Measurements from ENCODE around the gene RXRB.
"Not testable (repeated sequence)": the region's sequence is repeated elsewhere in the genome, so short reads cannot be mapped to it uniquely, and the experiment has no call there.

RXRB gene

GRCh38 chr6:33236852-33237251, 36.4 kb upstream of the RXRB start:
- H4K20me1 ChIP-seq (ENCODE audit: insufficient read depth, low read length, poor library complexity, severe bottlenecking): no peaks in the 10 kb centered on the region
- no peaks in the 10 kb centered on the region for H3K27me3 ChIP-seq (ENCODE audit: insufficient read depth, low read length, poor library complexity, severe bottlenecking)

DNA sequence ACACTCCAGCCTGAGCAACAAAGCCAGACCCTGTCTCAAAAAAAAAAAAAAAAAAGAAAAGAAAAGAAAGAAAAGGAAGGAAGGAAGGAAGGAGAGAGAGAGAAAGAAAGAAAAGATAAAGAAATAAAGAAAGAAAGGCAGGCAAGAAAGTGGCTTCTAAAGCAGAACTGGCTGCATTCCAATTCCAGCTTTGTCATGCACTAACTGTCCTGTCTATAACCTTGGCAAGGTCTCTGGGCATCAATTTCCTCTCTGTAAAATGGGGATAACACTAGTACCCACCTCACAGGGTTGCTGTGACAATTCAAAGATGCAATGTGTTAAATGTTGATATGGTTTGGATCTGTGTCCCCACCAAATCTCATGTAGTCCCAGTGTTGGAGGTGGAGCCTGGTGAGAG, 35.9 kb upstream of the RXRB start:
- Histone ChIP-seq H3K79me2 (ENCODE audit: insufficient read depth, low read length) (no peaks in the 10 kb centered on the region), H3K27me3 (ENCODE audit: insufficient read depth, low read length, poor library complexity, severe bottlenecking) (no peaks in the 10 kb centered on the region), H2AFZ (ENCODE audit: low read length) (no peak overlapping the region), H3K4me2 (ENCODE audit: low read depth, low read length, poor library complexity, severe bottlenecking) (no peak overlapping the region), H3F3A (ENCODE audit: low read depth) (no peaks in the 10 kb centered on the region), H4K20me1 (ENCODE audit: insufficient read depth, low read length, poor library complexity, severe bottlenecking) (no peaks in the 10 kb centered on the region), H3K9me3 (ENCODE audit: insufficient read depth, low read depth, low read length) (no peaks in the 10 kb centered on the region), H3K36me3 (ENCODE audit: insufficient read depth, low read length) (no peaks in the 10 kb centered on the region), H3K4me3 (ENCODE audit: low read length, poor library complexity, severe bottlenecking) (no peak overlapping the region), H3K4me1 (ENCODE audit: insufficient read depth, low read length, poor library complexity, severe bottlenecking) (peaks cover 4% of the 10 kb centered on the region), H3K9me2 (replicated peaks; ENCODE audit: low read depth, low read length) (no peaks in the 10 kb centered on the region), H3K9ac (ENCODE audit: low read depth, low read length, poor library complexity, severe bottlenecking) (no peak overlapping the region)
- TF ChIP-seq EZH2phosphoT487 (IDR thresholded peaks at IDR 0.05; ENCODE audit: borderline replicate concordance) (no peak), CTCF (conservative IDR thresholded peaks at IDR 0.05; ENCODE audit: low read length) (no peak)

More at GRCh38 chr6:33236852-33237251, 36.4 kb upstream of the RXRB start:
- peaks cover 4% of the 10 kb centered on the region for H3K4me1 ChIP-seq (ENCODE audit: insufficient read depth, low read length, poor library complexity, severe bottlenecking)
- H3K4me2 ChIP-seq (ENCODE audit: low read depth, low read length, poor library complexity, severe bottlenecking): no peak overlapping the region
- H3K9me2 ChIP-seq (replicated peaks; ENCODE audit: low read depth, low read length): no peaks in the 10 kb centered on the region
- H3K4me3 ChIP-seq (ENCODE audit: low read length, poor library complexity, severe bottlenecking): no peak overlapping the region
- TF ChIP-seq EZH2phosphoT487 (IDR thresholded peaks at IDR 0.05; ENCODE audit: borderline replicate concordance): no peak
- no peak for TF ChIP-seq CTCF (conservative IDR thresholded peaks at IDR 0.05; ENCODE audit: low read length)
- no peaks in the 10 kb centered on the region for H3K9me3 ChIP-seq (ENCODE audit: insufficient read depth, low read depth, low read length)
- no peaks in the 10 kb centered on the region for H3K79me2 ChIP-seq (ENCODE audit: insufficient read depth, low read length)
- H3K36me3 ChIP-seq (ENCODE audit: insufficient read depth, low read length): no peaks in the 10 kb centered on the region
- no peak overlapping the region for H3K9ac ChIP-seq (ENCODE audit: low read depth, low read length, poor library complexity, severe bottlenecking)
- no peak overlapping the region for H2AFZ ChIP-seq (ENCODE audit: low read length)
- H3F3A ChIP-seq (ENCODE audit: low read depth): no peaks in the 10 kb centered on the region

DNA sequence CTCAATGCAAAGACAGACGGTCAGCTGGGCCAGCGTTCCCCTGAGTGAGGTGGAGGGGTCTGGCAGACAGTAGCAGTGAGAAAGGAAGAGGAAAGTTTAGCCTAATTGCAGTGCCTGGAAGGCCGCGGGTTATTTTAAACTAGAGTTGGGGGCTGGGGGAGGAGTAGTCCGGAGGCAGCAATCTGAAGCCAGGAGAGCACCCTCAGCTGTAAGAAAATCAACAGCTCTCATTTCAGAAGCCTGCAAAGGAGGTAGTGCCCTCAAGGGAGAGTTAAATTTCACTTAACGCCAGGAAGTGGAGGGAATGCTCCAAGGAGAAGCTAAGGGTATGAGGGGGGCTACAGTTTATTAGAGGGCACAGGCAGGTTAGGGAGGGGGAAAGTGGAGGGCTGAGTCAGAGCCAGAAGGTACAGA, 34.8 kb upstream of the RXRB start:
- H3F3A ChIP-seq (ENCODE audit: low read depth): no peaks in the 10 kb centered on the region
- 0 out of 2 replicates have a peak overlapping the region, but pooled peaks have one; percentile 2 for H2AFZ ChIP-seq (ENCODE audit: low read length)
- H3K9me2 ChIP-seq (replicated peaks; ENCODE audit: low read depth, low read length): no peaks in the 10 kb centered on the region
- no peaks in the 10 kb centered on the region for H3K27me3 ChIP-seq (ENCODE audit: insufficient read depth, low read length, poor library complexity, severe bottlenecking)
- no peaks in the 10 kb centered on the region for H3K79me2 ChIP-seq (ENCODE audit: insufficient read depth, low read length)
- TF ChIP-seq EZH2phosphoT487 (IDR thresholded peaks at IDR 0.05; ENCODE audit: borderline replicate concordance): no peak
- TF ChIP-seq CTCF (conservative IDR thresholded peaks at IDR 0.05; ENCODE audit: low read length): no peak
- no peak overlapping the region for H3K4me2 ChIP-seq (ENCODE audit: low read depth, low read length, poor library complexity, severe bottlenecking)
- H4K20me1 ChIP-seq (ENCODE audit: insufficient read depth, low read length, poor library complexity, severe bottlenecking): no peaks in the 10 kb centered on the region
- H3K9me3 ChIP-seq (ENCODE audit: insufficient read depth, low read depth, low read length): no peaks in the 10 kb centered on the region
- no peak overlapping the region for H3K9ac ChIP-seq (ENCODE audit: low read depth, low read length, poor library complexity, severe bottlenecking)
- no peak overlapping the region for H3K4me3 ChIP-seq (ENCODE audit: low read length, poor library complexity, severe bottlenecking)
- no peaks in the 10 kb centered on the region for H3K36me3 ChIP-seq (ENCODE audit: insufficient read depth, low read length)
- H3K4me1 ChIP-seq (ENCODE audit: insufficient read depth, low read length, poor library complexity, severe bottlenecking): peaks cover 4% of the 10 kb centered on the region

- not testable (repeated sequence) for H3K27me3 ChIP-seq (ENCODE audit: insufficient read depth, low read length, poor library complexity, severe bottlenecking); H3K4me2 ChIP-seq (ENCODE audit: low read depth, low read length, poor library complexity, severe bottlenecking); H3K79me2 ChIP-seq (ENCODE audit: insufficient read depth, low read length); H3K9ac ChIP-seq (ENCODE audit: low read depth, low read length, poor library complexity, severe bottlenecking); H3K4me1 ChIP-seq (ENCODE audit: insufficient read depth, low read length, poor library complexity, severe bottlenecking); H4K20me1 ChIP-seq (ENCODE audit: insufficient read depth, low read length, poor library complexity, severe bottlenecking); H3K9me3 ChIP-seq (ENCODE audit: insufficient read depth, low read depth, low read length); H3F3A ChIP-seq (ENCODE audit: low read depth); H3K9me2 ChIP-seq (replicated peaks; ENCODE audit: low read depth, low read length); H3K36me3 ChIP-seq (ENCODE audit: insufficient read depth, low read length); H2AFZ ChIP-seq (ENCODE audit: low read length); H3K4me3 ChIP-seq (ENCODE audit: low read length, poor library complexity, severe bottlenecking)
These were observed 26.1 kb upstream of the RXRB start for GRCh38 chr6:33226503-33227120.
